GM21390 (cell line): Measurements from ENCODE around the gene ROCK1.
"Not testable (repeated sequence)": the region's sequence is repeated elsewhere in the genome, so short reads cannot be mapped to it uniquely, and the experiment has no call there.

Source experiments
- ATAC-seq: cut with Tn5 transposase; IDR thresholded peaks from one replicate; pipeline ENCODE4 v1.9.1; 2021; ENCODE audit not compliant: unreplicated experiment

The ROCK1 gene

DNA sequence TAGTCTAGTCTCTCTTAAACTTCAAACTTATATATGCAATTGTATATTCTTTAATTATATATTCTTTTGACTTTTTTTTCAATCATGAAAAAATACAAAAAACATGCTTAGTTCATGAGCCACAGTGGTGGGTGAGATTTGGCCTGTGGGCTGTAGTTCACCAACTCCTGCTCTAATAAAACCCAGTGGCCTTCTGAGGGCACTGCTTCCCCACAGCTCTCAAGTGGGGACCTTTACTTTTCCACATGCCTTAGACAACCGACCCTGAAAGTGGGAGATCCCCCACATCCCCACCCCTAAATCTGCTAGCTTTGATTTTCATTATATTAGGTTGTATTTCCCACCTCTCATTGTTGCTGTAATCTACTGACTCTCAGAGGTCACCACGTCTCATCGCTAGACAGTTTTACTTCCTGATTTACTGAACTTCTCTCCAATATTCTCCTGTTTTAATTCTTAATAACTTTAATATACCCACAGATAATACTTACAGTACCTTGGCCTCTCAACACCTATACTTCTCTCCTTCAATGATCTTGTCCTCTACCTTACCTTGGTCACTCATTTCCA lies 57.3 kb downstream of the ROCK1 start:
- no peak for ATAC-seq

DNA sequence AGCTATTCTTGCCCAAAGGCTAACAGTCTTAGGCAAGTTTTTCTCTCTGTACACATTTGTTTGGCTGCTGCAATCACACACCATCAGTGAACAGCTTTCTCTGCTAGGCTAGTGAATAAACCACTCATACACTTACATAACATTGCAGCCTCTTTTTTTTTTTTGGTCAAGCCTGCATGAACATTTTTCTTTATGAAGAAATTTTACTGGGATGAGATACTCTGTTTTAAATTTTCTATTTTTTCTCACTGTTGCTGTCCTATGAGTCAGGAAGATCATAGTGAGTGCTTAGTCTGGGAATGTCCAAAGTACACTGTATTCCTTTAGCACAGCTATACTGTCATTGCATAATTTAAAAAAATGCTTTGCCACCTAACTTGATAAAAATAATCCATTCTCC lies 58.5 kb downstream of the ROCK1 start:
- no peak for ATAC-seq

DNA sequence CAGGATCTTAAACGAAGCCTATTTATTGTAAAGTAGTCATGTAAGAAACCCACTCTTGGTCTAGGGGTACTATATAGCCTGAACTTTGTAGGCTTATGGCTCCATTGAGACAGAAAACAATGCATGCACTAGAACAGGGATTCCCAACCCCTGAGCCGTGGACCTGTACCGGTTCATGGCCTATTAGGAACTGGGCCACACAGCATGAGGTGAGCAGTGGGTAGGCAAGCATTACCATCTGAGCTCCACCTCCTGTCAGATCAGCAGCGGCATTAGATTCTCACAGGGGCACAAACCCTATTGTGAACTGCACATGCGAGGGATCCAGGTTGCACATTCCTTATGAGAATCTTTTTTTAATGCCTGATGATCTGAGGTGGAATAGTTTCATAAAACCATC lies 59.2 kb downstream of the ROCK1 start:
- ATAC-seq, result no peak

DNA sequence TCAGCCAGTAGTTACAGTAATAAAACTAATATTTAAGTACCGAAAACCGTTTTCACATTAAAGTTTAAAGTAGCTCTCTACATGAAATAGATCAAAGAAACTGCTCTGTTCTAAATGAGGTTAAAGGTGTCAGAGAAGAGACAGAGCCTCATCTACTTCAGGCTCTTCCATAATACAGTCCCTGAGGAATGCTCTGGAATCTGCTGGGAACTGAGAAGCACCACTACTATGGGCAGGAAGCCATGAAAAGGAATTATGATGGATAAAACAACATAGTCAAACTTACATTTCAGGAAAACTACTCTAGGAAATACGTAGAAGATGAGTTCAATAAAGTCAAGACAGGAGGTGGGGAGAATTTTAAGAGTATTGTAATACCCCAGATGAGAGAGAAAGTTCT lies 60.0 kb downstream of the ROCK1 start:
- no peak for ATAC-seq

DNA sequence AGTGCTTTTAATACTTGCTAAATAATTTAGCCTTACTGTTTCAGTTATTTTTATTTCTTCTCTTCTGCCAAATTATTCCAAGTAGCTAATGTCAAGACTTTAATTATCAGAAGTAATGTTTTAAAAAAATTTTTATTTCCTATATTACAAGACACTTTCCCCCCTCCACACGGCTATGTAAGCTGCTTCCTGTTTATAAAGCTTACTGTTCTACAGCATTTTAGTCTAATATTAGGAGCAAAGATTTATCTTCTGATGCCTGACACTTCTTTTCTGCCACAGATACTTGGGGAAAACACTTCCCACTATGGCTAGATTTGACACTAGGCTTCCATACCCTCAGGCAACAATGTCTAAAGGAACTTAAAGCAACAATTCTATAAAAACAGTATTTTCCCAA lies 62.3 kb downstream of the ROCK1 start:
- no peak for ATAC-seq

DNA sequence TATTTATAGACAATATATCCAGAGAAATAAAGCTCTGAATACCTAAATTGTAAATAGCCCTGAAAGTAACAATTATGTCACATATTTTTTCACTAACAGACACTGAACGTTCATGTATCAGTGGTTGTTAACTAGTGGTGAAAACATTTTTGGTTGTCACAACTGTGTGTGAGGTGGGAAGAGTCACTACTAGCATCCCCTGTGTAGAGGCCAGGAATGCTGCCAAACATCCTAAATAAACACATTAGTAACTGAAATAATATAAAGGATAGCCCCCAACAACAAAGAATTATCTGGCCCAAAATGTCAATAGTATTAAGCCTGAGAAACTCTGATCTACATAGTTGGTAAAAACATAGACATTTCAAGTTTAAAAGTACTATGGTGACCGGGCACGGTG lies 64.5 kb downstream of the ROCK1 start:
- ATAC-seq, result no peak

DNA sequence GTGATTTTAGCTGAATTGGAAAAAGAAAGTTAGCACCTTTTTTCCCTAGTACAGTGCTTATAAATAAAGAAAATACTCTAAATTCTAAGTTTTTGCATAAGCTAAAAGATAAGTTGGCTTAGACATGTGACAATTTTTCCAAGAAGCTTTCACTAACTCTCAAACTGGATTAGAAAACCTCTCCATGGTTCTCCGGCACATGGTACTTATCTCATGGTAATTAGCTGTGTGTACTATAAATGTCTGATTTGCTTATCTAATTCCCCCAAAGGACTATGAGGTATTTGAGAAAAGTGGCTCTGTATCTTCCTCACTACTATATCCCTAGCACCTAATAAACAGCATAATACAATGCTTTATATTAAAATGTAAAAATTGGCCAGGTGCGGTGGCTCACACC lies 71.1 kb downstream of the ROCK1 start:
- no peak for ATAC-seq

DNA sequence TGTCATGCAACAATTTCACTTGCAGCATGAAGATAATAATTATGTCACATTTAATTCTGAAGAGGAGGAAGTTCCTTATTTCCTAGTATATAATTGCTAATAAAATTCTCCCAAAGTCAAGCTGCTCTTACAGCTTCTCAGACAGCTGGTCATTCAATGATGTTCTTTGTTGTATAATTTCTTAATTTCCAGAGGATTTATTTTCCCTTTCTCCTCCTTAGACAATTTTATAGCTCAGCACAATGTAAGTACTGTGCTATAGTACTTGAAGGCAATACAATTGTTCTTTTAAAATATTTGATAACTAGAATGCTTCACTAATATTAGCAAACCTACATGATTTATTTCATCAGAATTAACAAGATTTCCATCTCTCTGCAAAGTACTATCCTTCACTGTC lies 73.4 kb downstream of the ROCK1 start:
- no peak for ATAC-seq

DNA sequence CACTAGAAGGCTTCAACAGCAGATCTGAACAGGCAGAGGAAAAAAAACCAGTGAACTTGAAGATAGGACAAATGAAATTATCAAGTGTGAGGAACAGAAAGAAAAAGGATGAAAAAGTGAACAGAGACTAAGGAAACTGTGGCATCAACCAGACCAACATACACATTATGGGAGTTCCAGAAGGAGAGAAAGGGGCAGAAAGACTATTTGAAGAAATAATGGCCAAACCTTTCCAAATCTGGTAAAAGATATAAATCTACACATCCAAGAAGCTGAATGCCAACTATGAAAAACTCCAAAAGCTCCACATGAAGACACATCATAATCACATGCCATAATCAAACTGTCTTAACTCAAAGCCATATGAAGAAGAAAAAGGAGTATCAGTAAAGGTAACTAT lies 79.8 kb downstream of the ROCK1 start:
- no peak for ATAC-seq

DNA sequence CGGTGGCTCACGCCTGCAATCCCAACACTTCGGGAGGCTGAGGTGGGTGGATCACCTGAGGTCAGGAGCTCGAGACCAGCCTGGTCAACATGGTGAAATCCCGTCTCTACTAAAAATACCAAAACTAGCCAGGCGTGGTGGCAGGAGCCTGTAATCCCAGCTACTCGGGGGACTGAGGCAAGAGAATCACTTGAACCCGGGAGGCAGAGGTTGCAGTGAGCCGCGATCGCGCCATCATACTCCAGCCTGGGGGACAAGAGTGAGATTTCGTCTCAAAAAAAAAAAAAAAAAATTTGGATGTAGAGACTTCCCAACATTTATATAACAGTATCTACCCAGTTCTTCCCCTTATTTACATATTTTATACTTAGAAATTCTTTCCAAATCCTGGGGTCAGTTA lies 93.4 kb downstream of the ROCK1 start:
- not testable (repeated sequence) for ATAC-seq

DNA sequence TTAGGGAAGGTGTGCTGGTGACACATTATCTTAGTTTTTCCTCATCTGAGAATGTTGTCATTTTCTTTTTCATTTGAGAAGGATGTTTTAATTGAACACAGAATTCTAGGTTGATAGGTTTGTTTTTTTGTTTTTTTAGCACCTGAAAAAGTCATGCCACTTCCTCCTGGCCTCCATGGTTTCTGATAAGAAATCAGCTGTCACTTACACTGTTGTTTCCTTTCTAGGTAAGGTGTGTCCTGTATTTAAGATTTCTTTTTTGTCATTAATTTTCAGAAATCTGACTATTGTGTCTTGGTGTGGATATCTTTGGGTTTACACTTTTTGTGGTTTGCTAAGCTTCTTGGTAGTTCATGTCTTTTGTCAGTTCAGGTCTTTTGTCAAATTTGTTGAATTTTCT lies 99.3 kb downstream of the ROCK1 start:
- ATAC-seq, result no peak

DNA sequence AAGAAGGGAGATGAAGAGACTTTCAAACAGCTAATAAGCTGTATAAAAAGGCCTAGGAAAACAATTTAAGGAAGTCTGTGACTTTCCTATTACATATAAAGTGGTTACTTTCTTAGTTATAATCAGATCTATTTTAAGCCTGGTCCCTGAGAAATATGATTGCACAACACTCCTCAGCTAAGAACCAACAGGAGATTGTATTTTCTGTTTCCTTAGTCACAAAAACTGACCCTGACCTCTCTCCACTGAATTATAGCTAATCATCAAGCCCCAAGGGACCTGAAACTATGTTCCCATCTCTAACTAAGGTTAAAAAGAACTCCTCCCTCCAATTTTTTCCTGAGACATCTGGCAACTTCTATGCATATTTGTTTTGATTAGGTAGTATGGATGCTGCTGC lies 106.9 kb downstream of the ROCK1 start:
- ATAC-seq, result no peak

DNA sequence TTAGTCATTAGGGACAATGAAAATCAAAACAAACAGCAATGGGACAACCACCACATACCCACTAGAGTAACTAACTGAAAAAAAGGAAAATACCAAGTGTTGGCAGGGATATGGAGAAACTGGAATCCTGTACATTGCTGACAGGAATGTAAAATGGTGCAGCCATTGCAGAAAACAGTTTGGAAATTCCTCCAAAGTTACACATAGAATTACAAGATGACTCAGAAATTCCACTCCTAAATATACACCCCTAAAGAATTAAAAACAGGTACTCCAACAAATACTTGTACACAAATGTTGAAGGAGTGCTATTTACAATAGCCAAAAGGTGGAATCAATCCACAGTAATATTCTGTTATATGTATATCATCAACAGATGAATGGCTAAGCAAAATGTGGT lies 110.9 kb downstream of the ROCK1 start:
- no peak for ATAC-seq

DNA sequence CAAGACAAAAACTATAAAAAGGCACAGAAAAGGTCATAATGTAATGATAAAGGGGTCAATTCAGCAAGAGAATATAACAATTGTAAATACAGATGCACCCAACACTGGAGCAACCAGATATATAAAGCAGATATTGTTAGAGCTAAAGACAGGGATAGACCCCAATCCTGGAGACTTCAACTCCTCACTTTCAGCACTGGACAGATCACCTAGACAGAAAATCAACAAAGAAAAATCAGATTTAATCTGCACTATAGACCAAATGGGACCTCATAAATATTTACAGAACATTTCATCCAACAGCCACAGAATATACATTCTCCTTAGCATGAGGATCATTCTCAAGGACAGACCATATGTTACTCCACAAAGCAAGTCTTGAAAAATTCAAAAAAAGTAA lies 114.2 kb downstream of the ROCK1 start:
- no peak for ATAC-seq

DNA sequence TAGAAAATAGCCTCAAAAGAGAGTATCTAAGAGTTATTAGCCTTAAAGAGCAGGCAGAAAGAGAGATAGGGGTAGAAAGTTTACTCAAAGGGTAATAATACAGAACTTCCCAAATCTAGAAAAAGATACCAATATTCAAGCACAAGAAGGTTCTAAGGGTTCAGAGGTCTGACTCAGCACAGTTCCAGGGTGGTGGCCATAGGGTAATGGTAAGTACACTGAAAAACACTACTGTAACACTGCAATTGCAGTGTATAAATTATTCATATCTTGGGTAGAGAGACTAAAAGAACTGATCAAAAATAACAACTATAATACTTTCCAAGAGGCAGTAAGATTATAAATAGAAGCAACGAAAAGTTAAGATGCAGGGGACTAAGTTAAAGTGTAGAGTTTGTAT lies 115.2 kb downstream of the ROCK1 start:
- ATAC-seq, result no peak

DNA sequence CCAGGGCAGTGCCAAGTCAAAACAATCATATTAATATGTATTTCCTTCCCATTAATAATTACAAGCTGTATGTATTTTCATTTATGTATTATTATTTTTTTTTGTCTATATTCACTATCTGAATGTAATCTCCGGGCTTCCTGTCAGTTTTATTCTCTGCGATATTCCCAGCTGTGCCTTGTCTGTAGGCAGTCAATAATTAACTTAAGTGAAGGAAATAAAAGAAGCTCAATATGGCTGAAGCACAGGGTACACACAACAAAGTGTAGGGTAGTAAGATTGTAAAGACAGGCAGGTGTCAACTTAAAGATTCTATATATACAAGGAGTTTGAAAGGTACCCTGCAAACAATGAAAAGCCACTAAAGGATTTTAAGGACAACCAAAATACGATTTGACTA lies 122.9 kb downstream of the ROCK1 start:
- ATAC-seq, result no peak

DNA sequence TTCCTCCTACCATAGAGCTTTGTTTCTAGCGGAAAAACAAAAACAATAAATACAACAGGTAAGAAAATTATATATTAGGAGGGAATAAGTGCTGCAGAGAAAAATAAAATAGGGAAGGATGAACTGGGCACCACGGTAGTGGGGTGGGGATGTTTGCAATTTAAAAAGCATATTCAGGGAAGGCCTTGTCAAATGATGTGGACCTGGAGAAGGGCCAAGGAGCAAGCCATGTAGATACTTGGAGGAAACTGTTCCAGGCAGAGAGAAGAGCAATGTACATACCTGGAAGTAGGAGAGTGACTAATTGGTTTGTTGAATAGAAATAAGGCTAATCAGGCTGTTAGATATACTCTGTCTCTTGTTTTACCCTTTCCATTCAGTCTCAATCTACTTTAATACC lies 136.5 kb downstream of the ROCK1 start:
- ATAC-seq, result no peak

DNA sequence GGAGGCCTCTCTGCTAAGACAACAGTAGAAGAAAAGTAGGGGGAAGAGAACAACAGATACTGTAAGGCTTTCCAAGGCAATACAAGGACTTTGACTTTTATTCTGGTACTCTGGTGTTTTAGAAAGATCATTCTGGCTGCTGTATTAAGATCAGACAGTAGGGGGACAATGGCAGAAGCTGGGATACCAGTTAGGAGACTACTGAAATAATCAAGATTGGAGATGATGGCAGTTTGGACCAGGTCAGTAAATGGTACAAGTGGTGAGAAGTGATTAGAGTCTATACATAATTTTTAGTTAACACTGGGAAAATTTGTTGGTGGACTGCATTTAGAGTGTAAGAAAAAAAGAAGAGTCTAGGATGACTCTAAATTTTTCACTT lies 139.7 kb downstream of the ROCK1 start:
- no peak for ATAC-seq

DNA sequence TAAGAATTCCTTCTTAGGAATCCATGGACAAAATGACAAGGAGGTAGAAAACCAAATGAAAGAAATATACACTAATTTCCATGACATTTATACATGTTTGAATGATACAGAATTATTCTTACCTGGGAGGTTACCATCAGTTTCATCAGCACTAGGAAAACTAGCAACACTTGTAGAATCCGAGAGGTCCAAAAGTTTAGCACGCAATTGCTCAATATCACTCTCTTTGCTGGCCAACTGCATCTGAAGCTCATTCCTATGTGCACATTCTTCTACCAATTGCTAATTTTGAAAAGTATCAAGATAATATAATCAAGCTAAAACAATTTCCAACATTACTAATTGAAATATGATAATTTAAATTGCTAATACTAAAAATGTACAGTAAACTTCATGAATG lies 144.8 kb downstream of the ROCK1 start:
- ATAC-seq, result no peak

DNA sequence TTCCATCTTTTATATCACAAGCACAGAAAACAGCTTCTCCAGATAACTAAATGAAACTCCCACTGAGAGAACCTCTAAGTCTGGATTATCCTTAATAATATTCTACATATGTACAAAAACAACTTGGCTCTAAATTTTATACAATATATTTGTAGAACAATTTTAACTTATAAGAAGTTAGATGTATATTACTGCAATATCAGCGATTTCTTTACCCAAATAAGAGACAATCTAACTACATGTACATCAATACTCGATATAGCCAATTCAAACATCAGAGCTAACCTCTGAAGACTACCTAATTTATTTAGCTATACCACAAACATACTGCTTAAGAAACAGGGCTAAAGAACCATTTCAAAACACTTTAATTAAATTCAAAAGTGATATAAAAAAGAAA lies 148.6 kb downstream of the ROCK1 start:
- ATAC-seq, result no peak

DNA sequence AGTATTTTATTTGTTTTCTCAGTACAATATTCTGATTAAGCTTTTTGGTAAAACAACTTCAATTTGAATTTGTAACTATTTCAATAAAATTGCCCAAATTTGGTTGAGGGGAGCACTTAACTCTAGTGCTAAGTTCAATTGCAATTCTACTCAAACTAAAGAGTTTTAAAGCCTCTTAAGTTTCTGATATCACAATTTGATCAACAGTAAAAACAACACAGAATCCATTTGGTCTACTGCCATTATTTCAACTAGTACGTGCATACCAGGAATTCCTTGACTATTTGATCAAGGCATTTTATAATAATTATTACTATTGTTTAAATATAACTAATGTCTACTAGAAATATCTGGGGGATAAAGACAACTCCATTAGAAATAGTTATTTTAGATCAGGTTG lies 150.9 kb downstream of the ROCK1 start:
- ATAC-seq, result no peak

DNA sequence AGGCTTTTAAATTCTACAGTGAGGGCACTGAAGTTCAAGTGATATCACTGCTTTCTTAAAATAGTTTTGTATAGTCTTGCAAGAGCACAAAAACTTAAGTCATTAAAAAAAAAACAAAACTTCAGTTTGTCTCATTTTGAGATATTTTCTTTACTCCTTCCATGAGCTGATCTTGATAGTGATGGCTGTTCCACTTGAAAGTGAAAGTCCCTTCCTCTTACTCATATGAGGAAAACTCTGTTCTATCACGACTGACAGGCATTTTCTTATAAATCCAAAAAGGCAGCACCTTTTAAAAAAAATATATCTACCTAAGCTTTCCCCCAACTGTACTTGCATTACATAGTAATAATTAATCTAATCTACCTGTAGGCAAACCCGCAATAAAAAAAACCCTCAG lies 160.8 kb downstream of the ROCK1 start:
- ATAC-seq, result not testable (repeated sequence)
